Calu3 (cell line): ENCODE data around the gene ACADVL. TPM values are rescaled to one million over a fixed set of nuclear protein-coding genes. Genes with fewer than 3 reads are reported as not detected.

Experiments
- BruUV-seq: library from RNA; stranded (reverse); fragments of 400-500 nt; replicated peaks from 2 replicates; lab custom pipeline; 2021; lab: Mats Ljungman, UMichigan
- CTCF ChIA-PET: fragments of 300-600 bp; sonication (Branson Sonifier 250); formaldehyde crosslinking; loops from one replicate; lab custom pipeline; 2022; ENCODE audit warnings: antibody characterized with exemption; lab: Charles Lee
- DNase-seq: peaks from one replicate; pipeline ENCODE4 v3.0.0; 2022
- H3K27ac Mint-ChIP-seq: one replicate; pipeline ENCODE4 v1.8.0; 2022; ENCODE audit warnings: mixed read lengths; ENCODE audit not compliant: unreplicated experiment
- H3K27me3 Mint-ChIP-seq: one replicate; pipeline ENCODE4 v1.8.0; 2022; ENCODE audit warnings: mixed read lengths; ENCODE audit not compliant: unreplicated experiment
- H3K36me3 Mint-ChIP-seq: one replicate; pipeline ENCODE4 v1.8.0; 2022; ENCODE audit warnings: mild to moderate bottlenecking, moderate library complexity, mixed read lengths; ENCODE audit not compliant: insufficient read depth, unreplicated experiment
- H3K4me1 Mint-ChIP-seq: one replicate; pipeline ENCODE4 v1.8.0; 2022; ENCODE audit warnings: mild to moderate bottlenecking, low read depth, mixed read lengths; ENCODE audit not compliant: unreplicated experiment
- H3K4me3 Mint-ChIP-seq: one replicate; pipeline ENCODE4 v1.8.0; 2022; ENCODE audit warnings: mild to moderate bottlenecking, low read depth, moderate library complexity, mixed read lengths; ENCODE audit not compliant: unreplicated experiment
- H3K9me3 Mint-ChIP-seq: one replicate; pipeline ENCODE4 v1.8.0; 2022; ENCODE audit warnings: low read depth, mixed read lengths; ENCODE audit not compliant: unreplicated experiment
- CTCF ChIP-seq: fragments of 200-600 bp; IDR thresholded peaks from one replicate; pipeline ENCODE4 v1.8.0; 2022; ENCODE audit warnings: antibody characterized with exemption; ENCODE audit not compliant: unreplicated experiment
- intact Hi-C: fragments of 100-400 bp; cut with micrococcal nuclease; formaldehyde crosslinking; loops from one replicate; pipeline ENCODE4 v1.10.0; 2022; ENCODE audit not compliant: unreplicated experiment
- total RNA-seq: library from RNA; stranded (reverse); gene quantifications from 2 replicates; pipeline ENCODE4 v1.2.3, GENCODE V29; 2022

ACADVL gene
- total RNA-seq, 1 experiment from 2014 or later, result 552 TPM

DNA sequence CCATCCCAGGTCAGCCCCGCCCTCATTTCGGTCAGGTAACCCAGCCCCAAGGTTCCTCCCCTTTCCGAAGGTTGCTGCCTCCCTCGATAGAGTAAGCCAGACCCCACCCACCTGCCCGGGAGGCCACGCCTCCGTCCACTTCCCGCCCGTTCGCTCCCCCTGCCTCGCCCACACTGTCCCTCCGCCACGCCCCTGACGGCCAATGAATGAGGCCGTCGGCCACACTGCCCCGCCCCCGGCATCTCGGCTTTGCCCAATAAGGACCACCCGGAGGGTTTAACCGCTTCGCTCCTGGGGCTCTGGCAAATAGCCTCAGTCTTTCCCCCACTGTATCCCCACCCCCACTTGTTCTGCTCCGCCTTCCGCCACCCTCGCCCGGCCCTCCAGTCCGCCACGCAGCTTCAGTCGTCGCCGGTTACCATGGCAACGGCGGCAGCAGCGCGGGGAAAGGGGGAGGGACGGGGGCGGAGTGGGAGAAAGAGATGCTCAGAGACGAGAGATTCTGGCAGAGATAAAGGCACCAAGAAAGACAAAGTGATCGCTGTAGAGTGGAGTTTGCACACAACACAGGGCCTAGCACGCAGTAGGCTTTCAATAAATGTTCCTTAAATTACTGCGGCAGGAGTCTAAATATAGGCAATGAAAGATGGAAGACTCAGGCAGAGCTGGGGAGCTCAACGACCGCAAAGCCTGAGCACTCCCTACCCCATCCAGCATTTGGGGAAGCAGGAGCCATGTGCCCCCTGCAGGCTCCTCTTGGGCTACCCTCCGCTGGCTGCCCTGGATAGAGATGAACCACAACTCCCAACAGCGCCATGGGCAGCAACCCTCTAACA lies 5.2 kb upstream of the ACADVL start:
- CTCF ChIA-PET, result interaction anchor here (0.5 to 0.8 kb wide), 3 partner anchors 24 to 400 kb away, joined by 3 to 13 read pairs (median 7); no protein-coding TSS in a partner anchor
- peaks cover 21% of the 10 kb centered on the region for H3K36me3 Mint-ChIP-seq
- peak; percentile 12 for TF ChIP-seq CTCF
- no TSS peak for BruUV-seq
- intact Hi-C loops, result no loop called here
- peak; percentile 98 for DNase-seq
- H3K4me3 Mint-ChIP-seq, result peak overlapping the region; percentile 74
- peak overlapping the region; percentile 85 for H3K27ac Mint-ChIP-seq
- peaks cover 17% of the 10 kb centered on the region for H3K4me1 Mint-ChIP-seq
- no peaks in the 10 kb centered on the region for H3K9me3 Mint-ChIP-seq
- peaks cover 63% of the 10 kb centered on the region for H3K27me3 Mint-ChIP-seq

DNA sequence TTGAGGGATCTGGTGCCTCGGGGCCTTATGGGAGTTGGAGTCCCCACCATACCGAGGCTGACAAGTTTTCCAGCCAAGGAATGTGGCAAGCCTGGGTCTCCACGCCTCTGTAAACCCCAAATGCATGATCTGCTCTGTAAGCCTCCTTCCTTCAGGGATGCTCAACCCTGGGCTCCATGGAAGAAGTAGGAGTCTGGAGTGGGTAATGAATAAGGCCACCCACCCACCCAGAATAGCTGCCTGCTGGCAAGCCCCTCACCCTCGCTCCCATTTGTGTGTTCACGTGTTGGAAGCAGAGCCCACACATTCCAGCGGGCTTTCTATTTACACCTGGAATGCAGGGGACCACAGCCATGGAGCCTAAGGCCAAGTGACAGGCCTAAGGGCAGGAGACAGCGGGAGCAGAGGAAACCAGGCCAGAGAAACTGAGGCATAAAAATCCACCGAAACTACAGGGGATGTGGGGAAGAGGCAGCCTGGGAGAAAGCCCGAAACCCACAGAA lies 4.6 kb upstream of the ACADVL start:
- Mint-ChIP-seq H3K36me3 (peaks cover 28% of the 10 kb centered on the region), H3K27me3 (peaks cover 57% of the 10 kb centered on the region), H3K4me1 (peaks cover 17% of the 10 kb centered on the region), H3K4me3 (peak overlapping the region; percentile 74), H3K9me3 (no peaks in the 10 kb centered on the region), H3K27ac (no peak overlapping the region)
- intact Hi-C loops, result no loop called here
- CTCF ChIA-PET, result interaction anchor here (0.7 to 0.8 kb wide), 2 partner anchors 169 to 400 kb away, joined by 3 to 7 read pairs; no protein-coding TSS in a partner anchor
- TF ChIP-seq CTCF, result no peak
- BruUV-seq, result no TSS peak
- DNase-seq, result no peak

DNA sequence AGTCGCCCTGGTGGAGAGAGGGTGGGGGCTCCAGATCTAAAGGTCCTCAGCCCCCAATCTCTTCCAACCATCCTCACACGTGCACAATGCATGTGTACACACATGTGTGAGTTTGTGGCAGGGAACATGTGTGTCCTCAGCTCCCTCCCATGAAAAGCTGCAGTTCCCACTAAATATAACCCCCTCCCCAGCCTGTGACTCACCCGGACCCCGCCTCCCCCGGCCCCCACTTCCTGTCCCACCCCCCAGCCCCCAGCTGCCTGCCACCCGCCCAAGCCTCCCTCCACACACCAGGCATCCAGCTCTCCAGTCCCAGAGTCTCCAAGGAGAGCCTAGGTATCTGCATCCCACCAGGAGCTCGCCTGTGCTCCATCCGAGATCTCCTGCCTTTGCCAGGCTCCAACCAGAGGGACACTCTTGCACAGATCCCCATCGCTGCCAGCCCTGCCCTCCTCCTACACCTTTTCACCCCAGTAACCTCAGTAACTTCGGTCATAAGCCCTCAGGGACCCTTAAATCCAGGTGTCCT lies 4.0 kb upstream of the ACADVL start:
- Mint-ChIP-seq H3K4me1 (peaks cover 17% of the 10 kb centered on the region), H3K27ac (no peak overlapping the region), H3K9me3 (no peaks in the 10 kb centered on the region), H3K36me3 (peaks cover 33% of the 10 kb centered on the region), H3K27me3 (peaks cover 52% of the 10 kb centered on the region), H3K4me3 (no peak overlapping the region)
- intact Hi-C loops, result no loop called here
- DNase-seq, result no peak
- TF ChIP-seq CTCF, result no peak
- CTCF ChIA-PET, result no interaction called here
- no TSS peak for BruUV-seq

GRCh38 chr17:7216242-7217112 lies 3.3 kb upstream of the ACADVL start:
- intact Hi-C loops, result no loop called here
- Mint-ChIP-seq H3K27ac (no peak overlapping the region), H3K4me1 (peaks cover 17% of the 10 kb centered on the region), H3K36me3 (peaks cover 41% of the 10 kb centered on the region), H3K4me3 (no peak overlapping the region), H3K27me3 (peaks cover 44% of the 10 kb centered on the region), H3K9me3 (no peaks in the 10 kb centered on the region)
- no peak for DNase-seq
- TF ChIP-seq CTCF, result no peak
- CTCF ChIA-PET, result no interaction called here
- BruUV-seq, result no TSS peak
